ENCODE measurements around the gene THOC1. TPM values are rescaled to one million over a fixed set of nuclear protein-coding genes. Genes with fewer than 3 reads are reported as not detected.

The THOC1 gene
- polyA plus RNA-seq, result 7.5 and 25.9 TPM in 2 replicates

GRCh38 chr18:267688-268552 lies at the start of gene THOC1:
Gene THOC1, minus strand, starts transcription at chr18:268047. Its CDS starts 28 bp downstream, at chr18:268019.

Other genes with a start within 250 kb of the THOC1 start
- gene TUBB8B, start 218.4 kb downstream of the THOC1 start, polyA plus RNA-seq, result not detected in 2 replicates
- gene USP14, start 109.5 kb downstream of the THOC1 start, polyA plus RNA-seq, result 63.6 and 66.4 TPM in 2 replicates
- gene COLEC12, start 232.7 kb upstream of the THOC1 start, polyA plus RNA-seq, result 1.6 and 3.2 TPM in 2 replicates